Brain microvascular endothelial cell (primary cell): ENCODE results near the gene POLR2L.

ENCODE experiments used
- DNase-seq: peaks from one replicate; pipeline ENCODE4 v3.0.0-alpha.2; 2020
- H3K27ac ChIP-seq: fragments of 250-450 bp; sonication (Bioruptor Pico); 2 replicates; pipeline ENCODE4 v1.5.1; 2020; ENCODE audit warnings: mild to moderate bottlenecking, moderate library complexity
- H3K27me3 ChIP-seq: fragments of 250-450 bp; sonication (Bioruptor Pico); replicated peaks from 2 replicates; pipeline ENCODE4 v1.5.1; 2020; ENCODE audit warnings: mild to moderate bottlenecking
- H3K36me3 ChIP-seq: fragments of 250-450 bp; sonication (Bioruptor Pico); replicated peaks from 2 replicates; pipeline ENCODE4 v1.5.1; 2020; ENCODE audit warnings: mild to moderate bottlenecking
- H3K4me3 ChIP-seq: 2 replicates; pipeline ENCODE4 v1.5.1; 2011; ENCODE audit warnings: low read depth, mild to moderate bottlenecking, control low read depth, low read length, moderate library complexity
- CTCF ChIP-seq: IDR thresholded peaks from 2 replicates; pipeline ENCODE4 v1.5.1; 2011; ENCODE audit warnings: low read depth, mild to moderate bottlenecking, moderate library complexity, low read length, control low read depth, inconsistent platforms; ENCODE audit errors: missing control alignments
- in situ Hi-C: cut with HindIII; loops from 2 replicates; pipeline ENCODE4 v1.10.0; 2017; ENCODE audit warnings: low sequenced_read_pairs, low pct_ligation_motif_present

Gene POLR2L

GRCh38 chr11:826227-826621, 16.1 kb downstream of the POLR2L start:
- Histone ChIP-seq H3K36me3 (peaks cover 20% of the 10 kb centered on the region), H3K27me3 (no peaks in the 10 kb centered on the region), H3K4me3 (no peak overlapping the region), H3K27ac (no peak overlapping the region)
- in situ Hi-C loops: no loop called here
- no peak for TF ChIP-seq CTCF
- no peak for DNase-seq

- H3K27ac ChIP-seq: no peak overlapping the region
- H3K27me3 ChIP-seq: no peaks in the 10 kb centered on the region
- in situ Hi-C loops: no loop called here
- H3K36me3 ChIP-seq: peaks cover 20% of the 10 kb centered on the region
- no peak for TF ChIP-seq CTCF
- H3K4me3 ChIP-seq: no peak overlapping the region
- no peak for DNase-seq
Observed at GRCh38 chr11:825366-826226, 16.7 kb downstream of the POLR2L start.

GRCh38 chr11:824942-825341, 17.4 kb downstream of the POLR2L start:
- in situ Hi-C loops: no loop called here
- H3K4me3 ChIP-seq: no peak overlapping the region
- DNase-seq: no peak
- no peak overlapping the region for H3K27ac ChIP-seq
- no peak for TF ChIP-seq CTCF
- H3K27me3 ChIP-seq: no peaks in the 10 kb centered on the region
- H3K36me3 ChIP-seq: peaks cover 20% of the 10 kb centered on the region

- no peaks in the 10 kb centered on the region for H3K27me3 ChIP-seq
- no peak for TF ChIP-seq CTCF
- H3K4me3 ChIP-seq: no peak overlapping the region
- in situ Hi-C loops: no loop called here
- peaks cover 20% of the 10 kb centered on the region for H3K36me3 ChIP-seq
- no peak for DNase-seq
- H3K27ac ChIP-seq: no peak overlapping the region
Observed at GRCh38 chr11:824292-824880, 17.9 kb downstream of the POLR2L start.

GRCh38 chr11:823441-824291, 18.7 kb downstream of the POLR2L start:
- Histone ChIP-seq H3K36me3 (peaks cover 20% of the 10 kb centered on the region), H3K4me3 (no peak overlapping the region), H3K27me3 (no peaks in the 10 kb centered on the region), H3K27ac (no peak overlapping the region)
- in situ Hi-C loops: no loop called here
- DNase-seq: no peak
- no peak for TF ChIP-seq CTCF
